ENCODE measurements around the gene SRC. TPM values are rescaled to one million over a fixed set of nuclear protein-coding genes. Genes with fewer than 3 reads are reported as not detected.

Gene SRC
- total RNA-seq, 2 donors from 2014 or later: 102 to 123 TPM

GRCh38 chr20:37344506-37345338 is 1.2 kb upstream of the SRC start:
- Histone ChIP-seq H3K27ac (peak overlapping the region; percentile 95), H3K9me3 (no peaks in the 10 kb centered on the region), H3K36me3 (no peaks in the 10 kb centered on the region), H3K9ac (ENCODE audit: low read depth in 2 of 2, low read length in 2 of 2) (peak overlapping the region; percentile 83 to 92), H3K4me1 (peaks cover 9% of the 10 kb centered on the region), H3K4me3 (peak overlapping the region; percentile 44), H3K27me3 (no peaks in the 10 kb centered on the region)
- TF ChIP-seq CTCF (IDR thresholded peaks at IDR 0.05): no peak
- DNase-seq: peak; percentile 91
- intact Hi-C loops (cut with DNase I): loop anchor here (10.0 kb wide), 1 partner anchor 50 kb away; no protein-coding TSS in a partner anchor

GRCh38 chr20:37346236-37346534 is 245 bp downstream of the SRC start:
- Histone ChIP-seq H3K9me3 (no peaks in the 10 kb centered on the region), H3K27me3 (no peaks in the 10 kb centered on the region), H3K27ac (peak overlapping the region; percentile 95), H3K9ac (ENCODE audit: low read depth in 2 of 2, low read length in 2 of 2) (peak overlapping the region in 1 of 2 donors; percentile 83), H3K36me3 (no peaks in the 10 kb centered on the region), H3K4me3 (peak overlapping the region; percentile 44), H3K4me1 (peaks cover 9% of the 10 kb centered on the region)
- intact Hi-C loops (cut with DNase I): loop anchor here (10.0 kb wide), 1 partner anchor 51 kb away; no protein-coding TSS in a partner anchor
- no peak for TF ChIP-seq CTCF (IDR thresholded peaks at IDR 0.05)
- no peak for DNase-seq

- peaks cover 9% of the 10 kb centered on the region for H3K4me1 ChIP-seq
- intact Hi-C loops (cut with DNase I): loop anchor here (10.0 kb wide), 1 partner anchor 52 kb away; no protein-coding TSS in a partner anchor
- no peak for DNase-seq
Measured at GRCh38 chr20:37346535-37347346, 801 bp downstream of the SRC start.

GRCh38 chr20:37347347-37347823 is 1.4 kb downstream of the SRC start:
- no peak for TF ChIP-seq CTCF (IDR thresholded peaks at IDR 0.05)
- Histone ChIP-seq H3K27ac (no peak overlapping the region), H3K36me3 (no peaks in the 10 kb centered on the region), H3K27me3 (no peaks in the 10 kb centered on the region), H3K4me3 (peak overlapping the region; percentile 44), H3K9ac (ENCODE audit: low read depth in 2 of 2, low read length in 2 of 2) (peak overlapping the region; percentile 70 to 80), H3K9me3 (no peaks in the 10 kb centered on the region), H3K4me1 (peaks cover 9% of the 10 kb centered on the region)
- intact Hi-C loops (cut with DNase I): loop anchor here (10.0 kb wide), 1 partner anchor 53 kb away; no protein-coding TSS in a partner anchor
- no peak for DNase-seq

More at GRCh38 chr20:37346535-37347346, 801 bp downstream of the SRC start:
- H3K9ac ChIP-seq (ENCODE audit: low read depth in 2 of 2, low read length in 2 of 2): peak overlapping the region; percentile 70 to 80
- no peaks in the 10 kb centered on the region for H3K27me3 ChIP-seq
- peak overlapping the region; percentile 95 for H3K27ac ChIP-seq
- no peaks in the 10 kb centered on the region for H3K9me3 ChIP-seq
- H3K36me3 ChIP-seq: no peaks in the 10 kb centered on the region
- peak overlapping the region; percentile 44 for H3K4me3 ChIP-seq
- no peak for TF ChIP-seq CTCF (IDR thresholded peaks at IDR 0.05)

Measured in colonic mucosa (tissue), 4 donors.